ENCODE data around the gene BSN. TPM values are rescaled to one million over a fixed set of nuclear protein-coding genes. Genes with fewer than 3 reads are reported as not detected.

BSN gene
- polyA plus RNA-seq, 1 experiment = 0.04 TPM

DNA sequence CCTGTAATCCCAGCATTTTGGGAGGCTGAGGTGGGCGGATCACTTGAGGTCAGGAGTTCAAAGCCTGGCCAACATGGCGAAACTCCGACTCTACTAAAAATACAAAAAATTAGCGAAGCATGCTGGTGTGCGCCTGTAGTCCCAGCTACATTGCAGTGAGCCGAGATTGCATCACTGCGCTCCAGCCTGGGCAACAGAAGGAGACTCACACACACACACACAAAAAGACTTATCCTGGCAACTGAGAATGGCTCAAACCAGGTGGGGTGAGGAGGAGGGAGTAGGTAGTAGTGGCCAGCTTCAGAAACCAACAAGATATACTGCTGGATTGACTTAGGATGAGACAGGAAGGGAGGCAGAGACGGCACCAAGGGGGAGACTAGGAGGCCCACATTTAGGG lies 66.5 kb downstream of the BSN start:
- Histone ChIP-seq H3K36me3 (ENCODE audit: control insufficient read depth, insufficient read depth, low read length) (no peaks in the 10 kb centered on the region), H3K4me3 (ENCODE audit: low read depth, low read length) (no peak overlapping the region), H3K27me3 (ENCODE audit: control insufficient read depth, insufficient read depth, low read length) (peaks cover 6% of the 10 kb centered on the region)
- no peak for DNase-seq (ENCODE audit: low read depth)
- POLR2A ChIA-PET = no interaction called here
- no peak for TF ChIP-seq CTCF (IDR thresholded peaks at IDR 0.05; ENCODE audit: insufficient read depth, low read depth, low read length)
- CTCF ChIA-PET = no interaction called here

DNA sequence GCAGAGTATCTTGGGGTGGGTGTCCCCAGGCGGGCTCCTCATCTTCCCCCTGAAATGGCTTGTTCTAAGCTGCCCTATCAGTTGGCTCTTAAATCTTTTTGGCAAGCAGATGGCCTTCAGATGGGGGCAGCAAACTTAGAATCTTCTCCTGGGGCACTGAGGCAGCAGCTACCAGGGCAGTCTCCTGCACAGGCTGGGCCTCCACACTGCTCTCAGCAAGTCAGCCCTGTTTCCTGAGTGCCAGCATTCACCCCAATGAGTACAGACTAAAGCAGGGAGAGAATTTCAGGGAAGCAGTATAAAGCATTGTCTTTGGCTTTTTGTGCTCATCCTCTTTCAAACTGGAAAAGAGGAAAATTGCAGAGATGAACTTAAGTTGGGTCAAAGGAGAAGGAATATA lies 68.8 kb downstream of the BSN start:
- TF ChIP-seq CTCF (IDR thresholded peaks at IDR 0.05; ENCODE audit: insufficient read depth, low read depth, low read length) = no peak
- no peak overlapping the region for H3K4me3 ChIP-seq (ENCODE audit: low read depth, low read length)
- no peak for DNase-seq (ENCODE audit: low read depth)
- peaks cover 11% of the 10 kb centered on the region for H3K27me3 ChIP-seq (ENCODE audit: control insufficient read depth, insufficient read depth, low read length)
- POLR2A ChIA-PET = no interaction called here
- CTCF ChIA-PET = no interaction called here
- no peaks in the 10 kb centered on the region for H3K36me3 ChIP-seq (ENCODE audit: control insufficient read depth, insufficient read depth, low read length)

DNA sequence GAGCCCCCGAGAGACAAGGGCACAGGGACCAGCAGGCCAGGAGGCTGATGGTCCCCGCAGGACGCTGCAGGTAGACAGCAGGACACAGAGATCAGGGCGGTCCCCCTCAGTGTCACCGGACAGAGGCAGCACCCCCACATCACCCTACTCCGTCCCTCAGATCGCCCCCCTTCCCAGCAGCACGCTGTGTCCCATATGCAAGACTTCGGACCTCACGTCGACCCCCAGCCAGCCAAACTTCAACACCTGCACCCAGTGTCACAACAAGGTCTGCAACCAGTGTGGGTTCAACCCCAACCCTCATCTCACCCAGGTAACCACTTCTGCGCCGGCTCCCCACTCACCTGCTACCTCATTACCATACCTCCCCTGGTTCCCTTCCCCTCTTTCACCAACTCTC lies 70.8 kb downstream of the BSN start:
- no peaks in the 10 kb centered on the region for H3K36me3 ChIP-seq (ENCODE audit: control insufficient read depth, insufficient read depth, low read length)
- POLR2A ChIA-PET = no interaction called here
- CTCF ChIA-PET = interaction anchor here (0.7 kb wide), 1 partner anchor 184 kb away, joined by 3 read pairs; no protein-coding TSS in a partner anchor
- H3K4me3 ChIP-seq (ENCODE audit: low read depth, low read length) = no peak overlapping the region
- no peak for TF ChIP-seq CTCF (IDR thresholded peaks at IDR 0.05; ENCODE audit: insufficient read depth, low read depth, low read length)
- peaks cover 16% of the 10 kb centered on the region for H3K27me3 ChIP-seq (ENCODE audit: control insufficient read depth, insufficient read depth, low read length)
- no peak for DNase-seq (ENCODE audit: low read depth)

DNA sequence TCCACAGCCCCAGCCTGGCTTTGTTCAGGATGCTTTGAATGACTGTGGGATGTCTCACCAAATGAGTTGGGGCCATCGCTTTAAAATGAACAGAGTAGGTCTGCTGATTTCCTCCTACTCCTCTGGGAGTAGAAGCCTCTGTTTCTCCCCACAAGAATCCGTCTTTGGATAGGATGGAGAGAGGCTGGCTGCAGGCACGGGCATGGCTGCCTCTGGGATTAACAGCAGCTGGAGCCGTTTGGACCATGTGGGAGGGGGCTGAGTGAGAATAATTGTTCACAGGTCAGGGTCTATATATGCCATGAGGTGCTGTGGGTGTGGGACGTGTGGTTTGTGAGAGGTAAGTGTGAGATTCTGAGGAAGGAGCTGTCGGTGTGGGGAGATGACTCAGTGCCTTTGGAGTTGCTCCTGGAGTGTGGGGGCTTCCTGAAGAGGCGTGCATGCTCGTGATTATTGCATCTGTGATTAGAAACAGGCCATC lies 71.9 kb downstream of the BSN start:
- no peak overlapping the region for H3K4me3 ChIP-seq (ENCODE audit: low read depth, low read length)
- CTCF ChIA-PET = no interaction called here
- POLR2A ChIA-PET = no interaction called here
- peaks cover 18% of the 10 kb centered on the region for H3K27me3 ChIP-seq (ENCODE audit: control insufficient read depth, insufficient read depth, low read length)
- TF ChIP-seq CTCF (IDR thresholded peaks at IDR 0.05; ENCODE audit: insufficient read depth, low read depth, low read length) = no peak
- H3K36me3 ChIP-seq (ENCODE audit: control insufficient read depth, insufficient read depth, low read length) = no peaks in the 10 kb centered on the region
- DNase-seq (ENCODE audit: low read depth) = no peak

DNA sequence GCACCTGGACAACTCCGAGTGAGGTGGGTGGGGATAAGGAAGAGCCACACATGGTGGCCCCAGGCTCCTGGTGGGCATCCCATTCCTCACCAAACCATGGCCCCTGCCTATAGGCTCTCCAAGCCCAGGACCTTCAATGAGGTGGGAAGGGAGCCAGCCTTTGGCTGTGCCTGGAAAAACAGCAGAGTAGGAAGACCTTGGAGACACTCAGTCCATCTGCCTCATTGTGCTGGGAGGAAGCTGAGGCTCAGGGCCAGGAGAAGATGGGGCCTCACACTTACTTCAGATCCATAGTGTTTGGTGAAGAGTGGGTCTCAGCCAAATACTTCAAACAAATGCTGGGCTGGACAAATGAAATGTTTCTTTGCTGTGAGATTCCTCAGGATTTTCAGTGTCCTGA lies 72.5 kb downstream of the BSN start:
- no peak for DNase-seq (ENCODE audit: low read depth)
- CTCF ChIA-PET = interaction anchor here (1.3 kb wide), 1 partner anchor 18 kb away, joined by 3 read pairs; no protein-coding TSS in a partner anchor
- POLR2A ChIA-PET = no interaction called here
- TF ChIP-seq CTCF (IDR thresholded peaks at IDR 0.05; ENCODE audit: insufficient read depth, low read depth, low read length) = no peak
- H3K36me3 ChIP-seq (ENCODE audit: control insufficient read depth, insufficient read depth, low read length) = no peaks in the 10 kb centered on the region
- no peak overlapping the region for H3K4me3 ChIP-seq (ENCODE audit: low read depth, low read length)
- peaks cover 18% of the 10 kb centered on the region for H3K27me3 ChIP-seq (ENCODE audit: control insufficient read depth, insufficient read depth, low read length)

All from BJ (cell line).